CD4-positive, alpha-beta T cell treated with Interleukin-4 for 4 hours (primary cell): ENCODE results near the gene IL1B.
"Not testable (repeated sequence)": the region's sequence is repeated elsewhere in the genome, so short reads cannot be mapped to it uniquely, and the experiment has no call there.

ENCODE experiments used
- DNase-seq: peaks from one replicate; pipeline ENCODE4 v3.0.0-alpha.2; 2020

Gene IL1B

GRCh38 chr2:112849956-112850355 lies 13.4 kb upstream of the IL1B start:
- no peak for DNase-seq

- DNase-seq = no peak
Observed at GRCh38 chr2:112848833-112849232, 12.3 kb upstream of the IL1B start.

- DNase-seq = no peak
Observed at GRCh38 chr2:112846031-112846430, 9.5 kb upstream of the IL1B start.

GRCh38 chr2:112843836-112844235 lies 7.3 kb upstream of the IL1B start:
- no peak for DNase-seq

- DNase-seq = no peak
Observed at GRCh38 chr2:112843288-112843687, 6.7 kb upstream of the IL1B start.

GRCh38 chr2:112841295-112842044 lies 4.9 kb upstream of the IL1B start:
- DNase-seq = no peak

- no peak for DNase-seq
Observed at GRCh38 chr2:112840068-112840445, 3.5 kb upstream of the IL1B start.

- no peak for DNase-seq
Observed at GRCh38 chr2:112839407-112840067, 3.0 kb upstream of the IL1B start.

- no peak for DNase-seq
Observed at GRCh38 chr2:112836163-112836560, 417 bp downstream of the IL1B start.

GRCh38 chr2:112835536-112836162 lies 930 bp downstream of the IL1B start:
- no peak for DNase-seq

GRCh38 chr2:112835061-112835501 lies 1.5 kb downstream of the IL1B start:
- DNase-seq = no peak

GRCh38 chr2:112834396-112835037 lies 2.1 kb downstream of the IL1B start:
- DNase-seq = no peak

- no peak for DNase-seq
Observed at GRCh38 chr2:112833976-112834375, 2.6 kb downstream of the IL1B start.

GRCh38 chr2:112833639-112833931 lies 3.0 kb downstream of the IL1B start:
- DNase-seq = not testable (repeated sequence)

GRCh38 chr2:112832841-112833638 lies 3.5 kb downstream of the IL1B start:
- no peak for DNase-seq

GRCh38 chr2:112831946-112832840 lies 4.4 kb downstream of the IL1B start:
- no peak for DNase-seq

- DNase-seq = no peak
Observed at GRCh38 chr2:112831513-112831845, 5.1 kb downstream of the IL1B start.

GRCh38 chr2:112830682-112831512 lies 5.7 kb downstream of the IL1B start:
- DNase-seq = no peak

GRCh38 chr2:112829961-112830681 lies 6.5 kb downstream of the IL1B start:
- DNase-seq = no peak
